ENCODE data around the gene HS1BP3. TPM values are rescaled to one million over a fixed set of nuclear protein-coding genes. Genes with fewer than 3 reads are reported as not detected.
A peak's percentile ranks its signal among the peaks of the same experiment; 100 is the strongest.

The HS1BP3 gene
- total and polyA plus RNA-seq, 2 donors (not counting 3 experiments of a cell fraction or from before 2014, with no cell fraction given): 27.4 to 33.1 TPM

- FAIRE-seq: no peak
- intact Hi-C loops (cut with micrococcal nuclease) (no loop called here), dilution Hi-C loops (cut with MboI; ENCODE audit: extremely low pct_ligation_motif_present, low sequenced_read_pairs) (no loop called here)
- Histone ChIP-seq H3K36me3 (ENCODE audit: control insufficient read depth in 2 of 2, extremely low read depth in 1 of 2, insufficient read depth in 2 of 2, low read length in 2 of 2) (no peaks in the 10 kb centered on the region), H3K9me3 (replicated peaks; ENCODE audit: control insufficient read depth, insufficient read depth, low read length) (no peaks in the 10 kb centered on the region), H3K4me1 (ENCODE audit: control insufficient read depth, extremely low read depth, insufficient read depth, low read length) (peaks cover 49% of the 10 kb centered on the region), H4K20me1 (replicated peaks; ENCODE audit: control insufficient read depth, extremely low read depth, insufficient read depth, low read length) (no peaks in the 10 kb centered on the region), H3K79me2 (ENCODE audit: control insufficient read depth, insufficient read depth, low read length) (no peaks in the 10 kb centered on the region), H2AFZ (ENCODE audit: low read depth, low read length) (peak overlapping the region; percentile 68), H3K9me1 (replicated peaks; ENCODE audit: control insufficient read depth, extremely low read depth, insufficient read depth, low read length) (no peaks in the 10 kb centered on the region), H3K27me3 (ENCODE audit: control insufficient read depth in 2 of 2, insufficient read depth in 2 of 2, low read length in 2 of 2) (no peaks in the 10 kb centered on the region), H3K27ac (ENCODE audit: insufficient read depth, low read depth, low read length) (peak overlapping the region; percentile 18), H3K4me3 (replicated peaks in 1 of 3; ENCODE audit: insufficient read depth in 1 of 3, low read depth in 1 of 3, low read length in 3 of 3) (no peak overlapping the region), H3K4me2 (ENCODE audit: insufficient read depth, low read length) (no peak overlapping the region), H3K9ac (replicated peaks; ENCODE audit: extremely low read depth, insufficient read depth, low read length) (no peak overlapping the region)
- peak; percentile 71 for DNase-seq (ENCODE audit: low read depth, low spot score)
- no peak for TF ChIP-seq POLR2AphosphoS5 (IDR thresholded peaks at IDR 0.05; ENCODE audit: insufficient read depth, low read depth, low read length)
- TF ChIP-seq FOS (IDR thresholded peaks at IDR 0.05; ENCODE audit: borderline replicate concordance, insufficient read depth, low read length): no peak
- no peak for TF ChIP-seq MAX (IDR thresholded peaks at IDR 0.05; ENCODE audit: insufficient read depth, insufficient read length)
- TF ChIP-seq CTCF (IDR thresholded peaks at IDR 0.05; ENCODE audit: extremely low read depth in 1 of 2, insufficient read depth in 1 of 2, low read depth in 1 of 2, low read length in 2 of 2): no peak
- no peak for TF ChIP-seq EZH2 (IDR thresholded peaks at IDR 0.05; ENCODE audit: borderline replicate concordance, low read depth, low read length, severe bottlenecking)
- TF ChIP-seq JUN (IDR thresholded peaks at IDR 0.05; ENCODE audit: borderline replicate concordance, insufficient read depth, insufficient read length, low read depth): no peak
- no peak for TF ChIP-seq GATA2 (IDR thresholded peaks at IDR 0.05; ENCODE audit: insufficient read depth, insufficient read length, low read depth, low read length)
- TF ChIP-seq MYC (IDR thresholded peaks at IDR 0.05; ENCODE audit: low read depth, low read length): no peak
- no peak for TF ChIP-seq POLR2A (IDR thresholded peaks at IDR 0.05; ENCODE audit: low read depth, low read length)
- CTCF ChIA-PET: interaction anchor here (0.8 to 4.3 kb wide), 12 partner anchors 11 to 160 kb away, joined by 3 to 30 read pairs (median 10); partner anchors contain the start of gene RHOB
- POLR2A ChIA-PET: interaction anchor here (0.6 to 2.3 kb wide), 4 partner anchors 18 to 152 kb away, joined by 3 to 8 read pairs (median 8); partner anchors contain the start of gene RHOB
- no TSS peak for BruUV-seq (replicated peaks)
Observed at GRCh38 chr2:20599001-20599600, 51.8 kb downstream of the HS1BP3 start.
